T-helper 1 cell treated with Interleukin-12 subunit alpha and Interleukin-12 subunit beta and Interleukin-4 antibody, amounts not matched to agents 30 μg/mL and 1 μg/mL, for 36 hours (primary cell): ENCODE results near the gene EMP3.
A peak's percentile ranks its signal among the peaks of the same experiment; 100 is the strongest.
"Not testable (repeated sequence)": the region's sequence is repeated elsewhere in the genome, so short reads cannot be mapped to it uniquely, and the experiment has no call there.

Source experiments
- H3K27ac Mint-ChIP-seq: one replicate; pipeline ENCODE4 v1.8.0; 2021; ENCODE audit warnings: mild to moderate bottlenecking, mixed read lengths
- H3K27me3 Mint-ChIP-seq: one replicate; pipeline ENCODE4 v1.8.0; 2021; ENCODE audit warnings: low read depth, mixed read lengths
- H3K36me3 Mint-ChIP-seq: one replicate; pipeline ENCODE4 v1.8.0; 2021; ENCODE audit warnings: low read depth, mixed read lengths
- H3K4me1 Mint-ChIP-seq: one replicate; pipeline ENCODE4 v1.8.0; 2021; ENCODE audit warnings: low read depth, mixed read lengths
- H3K4me3 Mint-ChIP-seq: one replicate; pipeline ENCODE4 v1.8.0; 2021; ENCODE audit warnings: mild to moderate bottlenecking, moderate library complexity, mixed read lengths
- H3K9me3 Mint-ChIP-seq: one replicate; pipeline ENCODE4 v1.8.0; 2021; ENCODE audit warnings: mixed read lengths

The EMP3 gene

DNA sequence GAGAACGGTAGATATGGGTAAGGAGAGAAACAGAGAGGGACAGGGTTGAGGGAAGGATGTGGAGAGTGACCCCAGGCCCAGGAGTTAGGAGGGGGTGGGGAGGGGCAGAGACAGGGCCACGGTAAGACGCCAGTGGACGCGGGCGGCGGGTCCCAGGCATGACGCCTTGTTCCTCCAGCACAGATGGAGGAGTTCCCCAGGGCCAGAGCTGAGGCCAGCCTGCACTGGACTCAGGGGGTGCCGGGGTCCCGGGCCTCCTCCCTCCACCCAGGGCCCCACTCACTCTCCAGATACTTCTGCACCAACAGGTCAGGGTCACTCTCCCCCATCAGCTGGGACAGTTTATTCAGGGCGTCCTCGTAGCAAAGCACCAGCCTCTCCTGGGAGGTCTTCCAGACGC is 22.0 kb upstream of the EMP3 start:
- no peak overlapping the region for H3K4me3 Mint-ChIP-seq
- no peak overlapping the region for H3K27ac Mint-ChIP-seq
- no peaks in the 10 kb centered on the region for H3K9me3 Mint-ChIP-seq
- no peaks in the 10 kb centered on the region for H3K36me3 Mint-ChIP-seq
- no peaks in the 10 kb centered on the region for H3K4me1 Mint-ChIP-seq
- peaks cover 6% of the 10 kb centered on the region for H3K27me3 Mint-ChIP-seq

GRCh38 chr19:48303866-48304265 is 21.5 kb upstream of the EMP3 start:
- H3K9me3 Mint-ChIP-seq, result no peaks in the 10 kb centered on the region
- no peaks in the 10 kb centered on the region for H3K36me3 Mint-ChIP-seq
- peaks cover 6% of the 10 kb centered on the region for H3K27me3 Mint-ChIP-seq
- no peak overlapping the region for H3K4me3 Mint-ChIP-seq
- no peaks in the 10 kb centered on the region for H3K4me1 Mint-ChIP-seq
- H3K27ac Mint-ChIP-seq, result no peak overlapping the region

- H3K4me1 Mint-ChIP-seq, result no peaks in the 10 kb centered on the region
- no peak overlapping the region for H3K4me3 Mint-ChIP-seq
- no peak overlapping the region for H3K27ac Mint-ChIP-seq
- no peaks in the 10 kb centered on the region for H3K9me3 Mint-ChIP-seq
- no peaks in the 10 kb centered on the region for H3K36me3 Mint-ChIP-seq
- peaks cover 12% of the 10 kb centered on the region for H3K27me3 Mint-ChIP-seq
These were observed 16.4 kb upstream of the EMP3 start for GRCh38 chr19:48308631-48309586.

DNA sequence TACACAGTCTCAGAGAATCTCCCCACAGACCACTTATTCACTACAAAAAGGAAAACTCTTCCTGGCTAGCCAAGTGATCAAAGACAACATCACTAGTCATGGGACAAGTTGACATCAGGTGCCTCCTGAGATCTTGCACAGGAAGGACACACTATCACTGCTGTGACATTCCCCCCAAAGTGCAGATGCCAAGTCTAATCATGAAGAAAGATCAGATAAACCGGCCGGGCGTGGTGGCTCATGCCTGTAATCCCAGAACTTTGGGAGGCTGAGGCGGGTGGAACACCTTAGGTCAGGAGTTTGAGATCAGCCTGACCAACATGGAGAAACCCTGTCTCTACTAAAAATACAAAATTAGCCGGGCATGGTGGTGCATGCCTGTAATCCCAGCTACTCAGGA is 15.6 kb upstream of the EMP3 start:
- H3K27me3 Mint-ChIP-seq, result peaks cover 12% of the 10 kb centered on the region
- not testable (repeated sequence) for H3K36me3 Mint-ChIP-seq, H3K4me3 Mint-ChIP-seq, H3K27ac Mint-ChIP-seq, H3K4me1 Mint-ChIP-seq, H3K9me3 Mint-ChIP-seq

- H3K36me3 Mint-ChIP-seq, result no peaks in the 10 kb centered on the region
- no peaks in the 10 kb centered on the region for H3K4me1 Mint-ChIP-seq
- H3K4me3 Mint-ChIP-seq, result no peak overlapping the region
- H3K9me3 Mint-ChIP-seq, result no peaks in the 10 kb centered on the region
- no peak overlapping the region for H3K27ac Mint-ChIP-seq
- H3K27me3 Mint-ChIP-seq, result peaks cover 12% of the 10 kb centered on the region
These were observed 15.1 kb upstream of the EMP3 start for GRCh38 chr19:48310227-48310626.

GRCh38 chr19:48311384-48311783 is 14.0 kb upstream of the EMP3 start:
- H3K27ac Mint-ChIP-seq, result no peak overlapping the region
- no peaks in the 10 kb centered on the region for H3K9me3 Mint-ChIP-seq
- no peaks in the 10 kb centered on the region for H3K36me3 Mint-ChIP-seq
- no peak overlapping the region for H3K4me3 Mint-ChIP-seq
- no peaks in the 10 kb centered on the region for H3K4me1 Mint-ChIP-seq
- peaks cover 7% of the 10 kb centered on the region for H3K27me3 Mint-ChIP-seq

- H3K36me3 Mint-ChIP-seq, result no peaks in the 10 kb centered on the region
- no peaks in the 10 kb centered on the region for H3K27me3 Mint-ChIP-seq
- peaks cover 11% of the 10 kb centered on the region for H3K4me1 Mint-ChIP-seq
- H3K9me3 Mint-ChIP-seq, result no peaks in the 10 kb centered on the region
- H3K4me3 Mint-ChIP-seq, result no peak overlapping the region
- no peak overlapping the region for H3K27ac Mint-ChIP-seq
These were observed 9.6 kb upstream of the EMP3 start for GRCh38 chr19:48315712-48316111.

DNA sequence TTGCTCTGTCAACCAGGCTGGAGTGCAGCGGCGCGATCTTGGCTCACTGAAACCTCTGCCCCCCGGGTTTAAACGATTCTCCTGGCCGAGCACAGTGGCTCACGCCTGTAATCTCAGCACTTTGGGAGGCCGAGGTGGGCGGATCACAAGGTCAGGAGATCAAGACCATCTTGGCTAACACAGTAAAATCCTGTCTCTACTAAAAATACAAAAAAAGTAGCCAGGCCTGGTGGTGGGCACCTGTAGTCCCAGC is 7.7 kb upstream of the EMP3 start:
- H3K36me3 Mint-ChIP-seq, H3K9me3 Mint-ChIP-seq, H3K4me3 Mint-ChIP-seq, H3K27me3 Mint-ChIP-seq, H3K27ac Mint-ChIP-seq: not testable (repeated sequence)
- peaks cover 23% of the 10 kb centered on the region for H3K4me1 Mint-ChIP-seq

DNA sequence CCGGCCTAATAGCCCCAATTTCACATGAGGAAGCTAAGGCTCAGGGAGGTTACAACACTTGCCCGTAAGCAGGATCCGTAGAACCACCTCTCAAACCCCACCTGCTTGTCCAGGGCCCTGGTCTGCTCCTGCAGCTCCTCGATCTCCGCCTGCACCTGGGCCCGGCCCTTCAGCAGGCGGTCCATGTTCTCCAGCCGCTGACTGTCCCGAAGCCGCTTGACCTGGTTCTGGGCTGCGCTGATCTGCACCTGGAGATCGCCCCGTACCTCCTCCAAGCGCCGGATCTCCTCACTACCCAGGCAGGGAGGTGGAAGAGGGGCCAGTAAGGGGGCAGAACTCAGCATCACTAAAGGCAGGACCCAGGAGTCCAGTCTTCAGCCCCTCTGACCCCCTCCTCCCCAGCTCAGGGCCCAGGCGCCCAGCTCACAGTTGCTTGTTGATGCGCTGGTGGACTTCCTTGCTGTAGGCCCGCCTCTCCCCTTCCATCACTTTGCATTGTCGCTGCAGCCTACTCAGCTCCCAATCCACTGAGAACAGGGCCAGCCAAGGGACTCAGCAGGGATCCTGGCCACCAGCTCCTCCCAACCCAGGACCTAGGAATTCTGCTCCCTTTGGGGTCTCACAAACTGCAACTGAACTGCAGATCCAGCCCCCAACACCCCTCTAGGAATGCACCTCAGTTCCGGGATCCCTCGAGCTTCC is 6.9 kb upstream of the EMP3 start:
- H3K9me3 Mint-ChIP-seq, result no peaks in the 10 kb centered on the region
- no peaks in the 10 kb centered on the region for H3K27me3 Mint-ChIP-seq
- H3K4me3 Mint-ChIP-seq, result no peak overlapping the region
- H3K36me3 Mint-ChIP-seq, result peaks cover under 1% of the 10 kb centered on the region
- H3K4me1 Mint-ChIP-seq, result peaks cover 27% of the 10 kb centered on the region
- H3K27ac Mint-ChIP-seq, result no peak overlapping the region

DNA sequence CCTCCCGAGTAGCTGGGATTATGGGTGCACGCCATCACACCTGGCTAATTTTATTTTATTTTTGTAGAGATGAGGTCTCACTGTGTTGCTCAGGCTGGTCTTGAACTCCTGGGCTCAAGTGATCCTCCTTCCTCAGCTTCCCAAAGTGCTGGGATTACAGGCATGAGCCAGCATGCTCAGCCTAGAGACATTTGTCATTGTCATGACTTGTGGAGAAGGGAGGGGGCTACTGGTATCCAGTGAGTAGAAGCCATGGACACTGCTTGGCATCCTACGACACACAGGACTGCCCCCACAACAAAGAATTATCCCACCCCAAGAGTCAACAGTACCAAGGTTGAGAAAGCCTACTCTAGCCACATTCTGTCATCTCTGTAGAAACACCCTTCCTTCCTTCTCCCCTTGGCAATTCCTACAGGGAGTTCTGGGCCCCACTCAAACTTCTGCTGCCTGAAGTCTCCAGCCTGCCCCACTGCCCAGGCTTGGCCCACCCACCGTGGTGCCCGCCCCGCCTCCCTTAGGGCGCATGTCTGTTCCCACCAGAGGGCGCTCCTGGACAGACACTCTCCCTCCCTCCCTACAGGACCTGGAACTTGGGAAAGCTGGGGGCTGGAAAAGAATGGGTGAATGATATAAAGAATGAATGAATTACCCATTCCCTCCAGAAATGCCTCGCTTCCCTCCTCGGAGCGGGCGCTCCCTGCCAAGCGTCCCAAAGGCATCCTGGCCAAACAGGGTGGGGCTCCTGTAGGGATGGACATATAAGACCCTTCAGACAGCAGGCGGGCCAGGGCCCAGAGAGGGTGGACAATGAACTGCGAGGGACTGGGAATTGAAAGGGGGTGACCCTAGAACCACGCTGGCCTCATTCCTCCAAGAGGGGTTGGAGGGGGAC is 5.5 kb upstream of the EMP3 start:
- Mint-ChIP-seq H3K27ac (peak overlapping the region; percentile 34), H3K4me3 (no peak overlapping the region), H3K36me3 (peaks cover 4% of the 10 kb centered on the region), H3K4me1 (peaks cover 35% of the 10 kb centered on the region), H3K27me3 (no peaks in the 10 kb centered on the region), H3K9me3 (no peaks in the 10 kb centered on the region)

- Mint-ChIP-seq H3K4me3 (peak overlapping the region; percentile 93), H3K4me1 (peaks cover 43% of the 10 kb centered on the region), H3K27me3 (no peaks in the 10 kb centered on the region), H3K9me3 (no peaks in the 10 kb centered on the region), H3K36me3 (peaks cover 15% of the 10 kb centered on the region), H3K27ac (peak overlapping the region; percentile 99)
These were observed 4.1 kb upstream of the EMP3 start for GRCh38 chr19:48321372-48321621.

DNA sequence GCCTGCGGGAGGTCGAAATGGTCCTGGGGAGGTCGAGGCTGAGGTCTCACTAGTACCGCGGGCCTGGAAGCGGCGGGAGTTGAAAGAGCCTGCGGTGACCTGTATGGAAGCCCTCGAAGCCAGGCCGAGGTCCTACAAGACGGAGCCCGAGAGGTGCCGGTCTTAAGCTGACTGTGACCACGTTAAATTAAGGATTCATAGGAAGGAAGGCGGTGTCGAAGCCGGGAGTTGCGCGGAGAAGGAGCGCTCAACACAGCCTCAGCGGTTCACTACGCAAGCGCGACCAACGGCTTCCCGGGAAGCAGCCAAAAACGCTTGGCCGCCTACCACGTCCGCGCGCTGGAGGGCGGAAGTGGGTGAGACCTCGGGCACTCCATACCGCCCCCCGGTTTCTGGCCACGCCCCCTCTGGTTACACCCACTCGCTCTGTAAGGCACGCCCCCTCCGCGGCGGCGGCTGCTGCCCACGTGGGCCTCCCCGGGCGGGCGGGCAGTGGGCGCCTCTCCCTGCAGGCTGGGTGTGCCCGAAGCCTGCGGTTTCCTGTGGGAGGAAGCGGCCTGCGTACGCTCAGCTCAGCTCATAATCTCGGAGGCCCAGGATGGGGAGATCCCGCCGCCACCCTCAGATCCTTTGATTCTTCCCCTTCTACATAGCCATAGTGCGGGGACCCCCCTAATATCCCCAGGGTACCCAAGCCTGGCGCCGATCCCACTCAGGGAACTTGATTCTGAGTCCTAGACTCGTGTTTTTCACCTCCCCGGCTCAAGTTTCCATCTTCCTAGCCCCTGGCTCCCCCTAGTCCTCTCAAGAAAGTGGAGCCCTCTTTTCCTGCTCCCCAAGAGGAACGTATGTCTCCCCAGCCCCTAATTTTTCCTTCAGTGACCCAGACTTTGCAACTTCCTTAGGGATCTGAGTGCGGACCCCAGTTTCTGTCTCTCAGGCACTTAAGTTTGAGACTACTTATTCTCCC is 3.4 kb upstream of the EMP3 start:
- H3K4me3 Mint-ChIP-seq, result peak overlapping the region; percentile 93
- H3K9me3 Mint-ChIP-seq, result no peaks in the 10 kb centered on the region
- H3K4me1 Mint-ChIP-seq, result peaks cover 45% of the 10 kb centered on the region
- H3K27ac Mint-ChIP-seq, result peak overlapping the region; percentile 99
- no peaks in the 10 kb centered on the region for H3K27me3 Mint-ChIP-seq
- H3K36me3 Mint-ChIP-seq, result peaks cover 18% of the 10 kb centered on the region

- Mint-ChIP-seq H3K36me3 (peaks cover 56% of the 10 kb centered on the region), H3K4me3 (peak overlapping the region; percentile 81), H3K9me3 (peaks cover 3% of the 10 kb centered on the region), H3K4me1 (peaks cover 62% of the 10 kb centered on the region), H3K27ac (peak overlapping the region; percentile 94), H3K27me3 (no peaks in the 10 kb centered on the region)
These were observed 4.0 kb downstream of the EMP3 start for GRCh38 chr19:48329167-48329891.
